HepG2 (cell line): ENCODE data around the gene SGMS1. TPM values are rescaled to one million over a fixed set of nuclear protein-coding genes. Genes with fewer than 3 reads are reported as not detected.
"Not testable (repeated sequence)": the region's sequence is repeated elsewhere in the genome, so short reads cannot be mapped to it uniquely, and the experiment has no call there.

Experiments
- CEBPG ChIP-seq: IDR thresholded peaks from 2 replicates; pipeline ENCODE4 v1.6.1; 2016
- DRAP1 ChIP-seq: IDR thresholded peaks from 2 replicates; pipeline ENCODE4 v1.6.1; 2016; ENCODE audit warnings: missing genetic modification reagents, missing compliant biosample characterization
- GABPB1 ChIP-seq: IDR thresholded peaks from 2 replicates; pipeline ENCODE4 v1.6.1; 2016; ENCODE audit warnings: mild to moderate bottlenecking, missing genetic modification reagents, moderate library complexity, missing compliant biosample characterization
- GATAD1 ChIP-seq: IDR thresholded peaks from 2 replicates; pipeline ENCODE4 v1.6.1; 2016; ENCODE audit warnings: missing genetic modification reagents, missing compliant biosample characterization
- HDAC2 ChIP-seq: sonication (generic); formaldehyde crosslinking; IDR thresholded peaks from 2 replicates; pipeline ENCODE4 v1.4.0; 2020; ENCODE audit warnings: missing genetic modification reagents
- HNF4A ChIP-seq: sonication (generic); formaldehyde crosslinking; IDR thresholded peaks from 2 replicates; pipeline ENCODE4 v1.4.0; 2020; ENCODE audit warnings: missing genetic modification reagents
- HOMEZ ChIP-seq: IDR thresholded peaks from 2 replicates; pipeline ENCODE4 v1.6.1; 2016; ENCODE audit warnings: low read depth
- KLF16 ChIP-seq, 2 experiments: sonication (generic) in 1 of 2; formaldehyde crosslinking in 1 of 2; IDR thresholded peaks; 2 replicates each; pipeline versions ENCODE4 v1.6.1 to v1.8.0; 2016 to 2023; ENCODE audit warnings: missing genetic modification reagents in 2 of 2, missing compliant biosample characterization in 1 of 2
- KMT2A ChIP-seq: sonication (generic); formaldehyde crosslinking; IDR thresholded peaks from 2 replicates; pipeline ENCODE4 v1.4.0; 2020; ENCODE audit warnings: missing genetic modification reagents
- NR2F6 ChIP-seq, 2 experiments: IDR thresholded peaks; 2 replicates each; pipeline ENCODE4 v1.6.1; 2016; ENCODE audit warnings: antibody characterized with exemption in 1 of 2, mild to moderate bottlenecking in 1 of 2
- PHF8 ChIP-seq: sonication (generic); formaldehyde crosslinking; IDR thresholded peaks from 2 replicates; pipeline ENCODE4 v1.5.0; 2020; ENCODE audit warnings: missing genetic modification reagents
- POLR2G ChIP-seq: fragments of 200-400 bp; formaldehyde crosslinking; IDR thresholded peaks from 2 replicates; pipeline ENCODE4 v1.6.1; 2018; ENCODE audit warnings: mild to moderate bottlenecking, low read depth, low read length, moderate library complexity
- RXRA ChIP-seq: sonication (generic); formaldehyde crosslinking; IDR thresholded peaks from 2 replicates; pipeline ENCODE4 v1.5.1; 2020; ENCODE audit warnings: missing genetic modification reagents
- THAP11 ChIP-seq: IDR thresholded peaks from 2 replicates; pipeline ENCODE4 v1.6.1; 2016; ENCODE audit warnings: missing biosample characterization, missing genetic modification reagents
- ZBTB40 ChIP-seq, 2 experiments: fragments of 450-650 bp in 1 of 2; sonication (generic) in 1 of 2; formaldehyde crosslinking in 1 of 2; IDR thresholded peaks; 2 replicates each; pipeline versions ENCODE4 v1.6.1 to v1.8.0; 2016 to 2022; ENCODE audit warnings: antibody characterized with exemption in 1 of 2, mild to moderate bottlenecking in 1 of 2, missing genetic modification reagents in 1 of 2
- ZMYM4 ChIP-seq: sonication (generic); formaldehyde crosslinking; IDR thresholded peaks from 2 replicates; pipeline ENCODE4 v1.8.1; 2023; ENCODE audit warnings: mild to moderate bottlenecking, missing genetic modification reagents
- ZNF451 ChIP-seq: sonication (generic); formaldehyde crosslinking; IDR thresholded peaks from 2 replicates; pipeline ENCODE4 v1.5.0; 2020; ENCODE audit warnings: mild to moderate bottlenecking, missing genetic modification reagents
- ZSCAN25 ChIP-seq: sonication (generic); formaldehyde crosslinking; IDR thresholded peaks from 2 replicates; pipeline ENCODE4 v1.8.0; 2022; ENCODE audit warnings: mild to moderate bottlenecking, missing genetic modification reagents
- polyA plus RNA-seq, 8 experiments: library from polyadenylated mRNA; depleted of rRNA in 3 of 8; stranded (reverse) in 7 of 8; unstranded in 1 of 8; fragments of >200 nt; fragmentation: Illumina TruSeq in 4 of 8; extraction: Trizol in 4 of 8; gene quantifications; 2 replicates each; pipeline versions ENCODE4 v1.2.1 to v1.2.3, GENCODE V29; 2011 to 2016; ENCODE audit warnings: low read depth in 4 of 8, missing spikeins in 1 of 8, mixed read lengths in 1 of 8; ENCODE audit not compliant: insufficient read depth in 1 of 8
- total RNA-seq, 5 experiments: library from RNA; depleted of rRNA; stranded (reverse); fragments of >200 nt; fragmentation: Illumina TruSeq; extraction: Trizol; gene quantifications; 2 replicates each; pipeline ENCODE4 v1.2.3, GENCODE V29; 2016; ENCODE audit warnings: low read depth in 1 of 5

SGMS1 gene
- total and polyA plus RNA-seq, 2 of the 13 experiments (the other 11 are each of a cell fraction or from before 2014, with no cell fraction given), result 6.5 to 15.1 TPM

- not testable (repeated sequence) for TF ChIP-seq ZBTB40, NR2F6 (IDR thresholded peaks at IDR 0.05)
- TF ChIP-seq ZBTB40 (CRISPR knock-in tag; IDR thresholded peaks at IDR 0.05), result peak; percentile 32; the same call in 1 of the 2 replicates
- TF ChIP-seq DRAP1, result 0 out of 2 replicates have a peak, but pooled peaks have one; percentile 41
- TF ChIP-seq HNF4A (CRISPR knock-in tag), result 0 out of 2 replicates have a peak, but pooled peaks have one; percentile 36
- TF ChIP-seq HOMEZ (CRISPR knock-in tag), result peak; percentile 27; the same call in 1 of the 2 replicates
- peak; percentile 52; the same call in 1 of the 2 replicates for TF ChIP-seq KMT2A (CRISPR knock-in tag)
- 0 out of 2 replicates have a peak, but pooled peaks have one; percentile 7 for TF ChIP-seq NR2F6 (CRISPR knock-in tag; IDR thresholded peaks at IDR 0.05)
- TF ChIP-seq GABPB1, result peak; percentile 92
- TF ChIP-seq POLR2G, result peak; percentile 75
- TF ChIP-seq ZMYM4 (CRISPR knock-in tag), result peak; percentile 51; the same call in 1 of the 2 replicates
- TF ChIP-seq KLF16 (CRISPR knock-in tag; IDR thresholded peaks at IDR 0.05), result 0 out of 4 replicates have a peak, but pooled peaks of 1 of the 2 experiments have one; percentile 56
- 0 out of 2 replicates have a peak, but pooled peaks have one; percentile 33 for TF ChIP-seq ZNF451 (CRISPR knock-in tag)
- TF ChIP-seq RXRA (CRISPR knock-in tag), result 0 out of 2 replicates have a peak, but pooled peaks have one; percentile 43
- peak; percentile 28; the same call in 1 of the 2 replicates for TF ChIP-seq HDAC2 (CRISPR knock-in tag)
- TF ChIP-seq THAP11 (CRISPR knock-in tag), result peak; percentile 54
- TF ChIP-seq CEBPG (CRISPR knock-in tag), result 0 out of 2 replicates have a peak, but pooled peaks have one; percentile 18
- TF ChIP-seq ZSCAN25 (CRISPR knock-in tag), result peak; percentile 33; the same call in 1 of the 2 replicates
- TF ChIP-seq GATAD1 (CRISPR knock-in tag), result peak; percentile 72
- peak; percentile 41; the same call in 1 of the 2 replicates for TF ChIP-seq PHF8 (CRISPR knock-in tag)
These were observed 36.3 kb upstream of the SGMS1 start (continued) for GRCh38 chr10:50659865-50660730.
